ENCODE data around the gene PCDH9.

DNA sequence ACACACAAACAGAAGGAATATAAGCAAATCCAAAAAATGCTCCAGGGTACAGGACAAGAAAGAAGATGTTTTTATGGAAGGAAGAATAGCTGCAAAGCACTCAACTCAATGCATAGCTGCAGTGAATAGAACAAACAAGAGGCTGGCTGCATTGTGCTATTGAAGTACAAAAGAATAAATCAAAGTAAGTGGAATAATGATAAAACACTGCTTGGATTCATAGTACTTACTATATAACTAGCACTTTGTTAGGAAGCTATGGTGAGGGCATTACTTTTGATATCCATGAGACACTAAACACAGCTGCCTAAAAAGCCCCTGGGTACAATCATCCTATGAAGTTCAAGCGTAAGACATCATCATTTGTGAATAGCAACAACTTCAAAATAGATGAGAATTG is 350.1 kb downstream of the PCDH9 start:
- TF ChIP-seq, protein P1, sequence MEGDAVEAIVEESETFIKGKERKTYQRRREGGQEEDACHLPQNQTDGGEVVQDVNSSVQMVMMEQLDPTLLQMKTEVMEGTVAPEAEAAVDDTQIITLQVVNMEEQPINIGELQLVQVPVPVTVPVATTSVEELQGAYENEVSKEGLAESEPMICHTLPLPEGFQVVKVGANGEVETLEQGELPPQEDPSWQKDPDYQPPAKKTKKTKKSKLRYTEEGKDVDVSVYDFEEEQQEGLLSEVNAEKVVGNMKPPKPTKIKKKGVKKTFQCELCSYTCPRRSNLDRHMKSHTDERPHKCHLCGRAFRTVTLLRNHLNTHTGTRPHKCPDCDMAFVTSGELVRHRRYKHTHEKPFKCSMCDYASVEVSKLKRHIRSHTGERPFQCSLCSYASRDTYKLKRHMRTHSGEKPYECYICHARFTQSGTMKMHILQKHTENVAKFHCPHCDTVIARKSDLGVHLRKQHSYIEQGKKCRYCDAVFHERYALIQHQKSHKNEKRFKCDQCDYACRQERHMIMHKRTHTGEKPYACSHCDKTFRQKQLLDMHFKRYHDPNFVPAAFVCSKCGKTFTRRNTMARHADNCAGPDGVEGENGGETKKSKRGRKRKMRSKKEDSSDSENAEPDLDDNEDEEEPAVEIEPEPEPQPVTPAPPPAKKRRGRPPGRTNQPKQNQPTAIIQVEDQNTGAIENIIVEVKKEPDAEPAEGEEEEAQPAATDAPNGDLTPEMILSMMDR (conservative IDR thresholded peaks at IDR 0.05; ENCODE audit: low read length), result no peak
- no peak for TF ChIP-seq EZH2phosphoT487 (IDR thresholded peaks at IDR 0.05; ENCODE audit: borderline replicate concordance)

Data from Loucy (cell line).